Fibroblast of gingiva (primary cell): ENCODE measurements around the gene ARHGEF7.

Experiments
- DNase-seq: peaks from one replicate; pipeline ENCODE4 v3.0.0-alpha.2; 2011; ENCODE audit warnings: low read depth

Gene ARHGEF7

GRCh38 chr13:111304041-111304544, 189.0 kb downstream of the ARHGEF7 start:
- no peak for DNase-seq

GRCh38 chr13:111304603-111305289, 189.6 kb downstream of the ARHGEF7 start:
- no peak for DNase-seq

GRCh38 chr13:111312944-111313590, 198.0 kb downstream of the ARHGEF7 start:
- DNase-seq, result no peak

GRCh38 chr13:111313911-111314425, 198.9 kb downstream of the ARHGEF7 start:
- no peak for DNase-seq

- DNase-seq, result no peak
Measured at GRCh38 chr13:111314852-111315251, 199.7 kb downstream of the ARHGEF7 start.

- DNase-seq, result no peak
Measured at GRCh38 chr13:111315347-111315995, 200.4 kb downstream of the ARHGEF7 start.

- DNase-seq, result peak; percentile 29
Measured at GRCh38 chr13:111316161-111316730, 201.1 kb downstream of the ARHGEF7 start.

GRCh38 chr13:111317042-111317550, 202.0 kb downstream of the ARHGEF7 start:
- DNase-seq, result no peak

GRCh38 chr13:111317571-111318345, 202.6 kb downstream of the ARHGEF7 start:
- DNase-seq, result no peak

- no peak for DNase-seq
Measured at GRCh38 chr13:111318386-111318785, 203.3 kb downstream of the ARHGEF7 start.

- no peak for DNase-seq
Measured at GRCh38 chr13:111319521-111319920, 204.4 kb downstream of the ARHGEF7 start.

- DNase-seq, result no peak
Measured at GRCh38 chr13:111319998-111320911, 205.1 kb downstream of the ARHGEF7 start, which contains the start of gene TEX29. Gene TEX29 (plus strand): TSS chr13:111320642. CDS start chr13:111320891, 249 bp downstream.

GRCh38 chr13:111322001-111322915, 207.1 kb downstream of the ARHGEF7 start:
- DNase-seq, result no peak

GRCh38 chr13:111322916-111323331, 207.8 kb downstream of the ARHGEF7 start:
- DNase-seq, result no peak

- DNase-seq, result no peak
Measured at GRCh38 chr13:111323549-111323948, 208.4 kb downstream of the ARHGEF7 start.

GRCh38 chr13:111323950-111324651, 209.0 kb downstream of the ARHGEF7 start:
- DNase-seq, result no peak

GRCh38 chr13:111324736-111325135, 209.6 kb downstream of the ARHGEF7 start:
- no peak for DNase-seq

- no peak for DNase-seq
Measured at GRCh38 chr13:111325146-111325890, 210.2 kb downstream of the ARHGEF7 start.
